GM21825 (cell line): ENCODE results near the gene SETD6.
"Not testable (repeated sequence)": the region's sequence is repeated elsewhere in the genome, so short reads cannot be mapped to it uniquely, and the experiment has no call there.

Experiments used
- ATAC-seq: cut with Tn5 transposase; IDR thresholded peaks from one replicate; pipeline ENCODE4 v1.9.1; 2021; ENCODE audit warnings: mild to moderate bottlenecking, moderate library complexity; ENCODE audit not compliant: unreplicated experiment

SETD6 gene

GRCh38 chr16:58535100-58535499 lies 19.8 kb downstream of the SETD6 start:
- no peak for ATAC-seq

GRCh38 chr16:58536278-58536677 lies 21.0 kb downstream of the SETD6 start:
- ATAC-seq, result no peak

GRCh38 chr16:58537124-58537906 lies 22.0 kb downstream of the SETD6 start:
- ATAC-seq, result no peak

GRCh38 chr16:58541711-58542110 lies 26.4 kb downstream of the SETD6 start:
- no peak for ATAC-seq

- no peak for ATAC-seq
Measured at GRCh38 chr16:58542291-58542690, 27.0 kb downstream of the SETD6 start.

GRCh38 chr16:58543685-58544084 lies 28.4 kb downstream of the SETD6 start:
- no peak for ATAC-seq

- ATAC-seq, result no peak
Measured at GRCh38 chr16:58548378-58548777, 33.1 kb downstream of the SETD6 start.

- no peak for ATAC-seq
Measured at GRCh38 chr16:58551496-58551895, 36.2 kb downstream of the SETD6 start.

GRCh38 chr16:58556678-58557077 lies 41.4 kb downstream of the SETD6 start:
- ATAC-seq, result no peak

- ATAC-seq, result no peak
Measured at GRCh38 chr16:58563235-58563634, 47.9 kb downstream of the SETD6 start.

GRCh38 chr16:58563775-58564174 lies 48.5 kb downstream of the SETD6 start:
- ATAC-seq, result no peak

- not testable (repeated sequence) for ATAC-seq
Measured at GRCh38 chr16:58565697-58566096, 50.4 kb downstream of the SETD6 start.
